ELR (cell line): ENCODE measurements around the gene PRKCA.

ENCODE experiments used
- DNase-seq: peaks from one replicate; pipeline ENCODE4 v3.0.0-alpha.2; 2015; ENCODE audit warnings: low read depth

Gene PRKCA

DNA sequence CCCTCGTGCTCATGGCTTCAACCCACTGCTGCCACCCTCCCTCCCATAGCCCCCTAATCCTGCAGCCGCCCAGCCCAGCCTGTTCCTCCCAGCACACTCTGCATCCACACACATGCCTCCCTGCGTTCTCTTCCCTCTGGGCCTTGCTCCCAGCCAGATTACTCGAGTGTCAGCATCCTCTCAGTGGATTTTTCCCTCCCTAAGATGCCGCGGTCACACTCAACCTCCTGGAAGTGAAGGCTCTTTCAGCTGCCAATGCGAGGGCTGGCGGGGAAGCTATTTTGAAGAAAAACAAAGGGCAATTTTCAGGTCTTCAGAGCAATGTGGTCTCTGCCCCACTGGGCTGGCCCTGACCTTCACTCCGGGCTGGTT is 509.3 kb downstream of the PRKCA start:
- no peak for DNase-seq

DNA sequence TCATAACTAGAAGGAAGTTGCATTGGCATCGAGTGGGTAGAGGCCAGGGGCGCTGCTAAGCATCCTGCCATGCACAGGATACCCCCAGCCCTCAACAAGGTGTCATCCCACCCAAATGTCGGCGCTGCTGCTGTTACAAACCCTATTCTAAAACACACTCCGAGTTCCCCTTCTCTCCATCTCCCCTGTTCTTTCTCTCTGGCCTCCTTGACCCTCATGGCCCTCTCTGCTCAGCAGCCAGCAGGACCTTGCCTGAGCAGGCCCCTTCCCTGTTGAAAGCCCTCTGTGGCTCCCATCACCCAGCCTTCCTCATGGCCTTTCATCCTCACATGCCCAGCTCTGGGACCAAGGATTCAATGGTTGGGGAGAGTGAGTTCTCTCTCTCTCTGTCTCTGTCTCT is 510.2 kb downstream of the PRKCA start:
- DNase-seq, result no peak

DNA sequence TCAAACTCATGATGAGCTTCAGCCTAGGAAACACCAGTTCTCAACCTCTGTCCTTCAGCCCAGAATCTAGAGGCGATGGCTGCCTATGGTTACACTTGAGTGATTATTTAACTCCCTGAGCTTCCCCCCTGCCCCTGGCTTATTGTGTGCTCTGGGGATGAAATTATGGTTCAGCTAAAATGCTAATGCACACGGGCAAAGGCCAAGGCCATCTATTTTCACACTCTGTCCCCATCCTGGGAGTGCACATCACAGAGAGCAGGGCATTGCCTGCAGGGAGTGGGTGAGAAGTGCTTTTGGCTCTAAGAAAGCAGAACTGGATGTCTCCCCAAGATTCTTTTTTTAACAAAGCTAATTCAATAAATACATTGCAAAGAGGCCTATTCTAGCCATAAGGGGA is 510.9 kb downstream of the PRKCA start:
- DNase-seq, result no peak

DNA sequence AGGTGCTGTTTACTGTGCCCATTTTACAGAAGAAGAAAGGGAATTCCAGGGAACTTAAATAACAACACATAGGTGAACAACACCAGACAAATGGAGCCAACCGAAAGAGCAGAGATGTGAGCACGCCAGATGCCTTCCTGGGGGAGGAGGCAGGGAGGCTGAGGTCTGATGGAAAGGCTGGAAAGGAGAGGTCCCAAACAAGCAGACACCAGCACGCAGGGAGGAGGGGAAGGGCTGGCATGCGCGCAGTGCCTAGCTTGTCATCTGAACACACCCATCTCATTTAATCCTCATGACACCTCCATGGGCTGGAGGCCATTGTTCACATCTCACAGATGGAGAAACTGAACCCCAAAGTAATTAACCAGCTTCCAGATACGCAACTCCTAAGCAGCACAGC is 511.6 kb downstream of the PRKCA start:
- no peak for DNase-seq

DNA sequence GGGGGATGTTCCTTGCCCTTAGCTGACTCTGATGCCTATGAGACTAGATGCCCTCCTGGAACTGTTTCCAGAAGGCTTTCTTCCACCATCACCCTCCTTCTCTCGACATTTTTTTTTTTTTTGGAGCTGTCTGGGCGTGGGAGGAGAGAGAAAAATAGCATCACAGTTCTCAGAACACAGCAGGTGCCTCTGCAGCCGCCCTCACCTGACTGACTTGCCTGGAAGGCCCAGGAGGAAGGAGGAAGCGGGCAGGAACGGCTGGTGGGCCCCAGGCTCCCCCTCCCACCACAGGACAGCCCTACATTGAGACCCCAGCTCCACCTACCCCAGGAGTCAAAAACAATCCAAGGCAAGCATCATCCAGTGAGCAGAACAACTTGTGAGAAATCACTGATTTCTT is 512.2 kb downstream of the PRKCA start:
- no peak for DNase-seq

DNA sequence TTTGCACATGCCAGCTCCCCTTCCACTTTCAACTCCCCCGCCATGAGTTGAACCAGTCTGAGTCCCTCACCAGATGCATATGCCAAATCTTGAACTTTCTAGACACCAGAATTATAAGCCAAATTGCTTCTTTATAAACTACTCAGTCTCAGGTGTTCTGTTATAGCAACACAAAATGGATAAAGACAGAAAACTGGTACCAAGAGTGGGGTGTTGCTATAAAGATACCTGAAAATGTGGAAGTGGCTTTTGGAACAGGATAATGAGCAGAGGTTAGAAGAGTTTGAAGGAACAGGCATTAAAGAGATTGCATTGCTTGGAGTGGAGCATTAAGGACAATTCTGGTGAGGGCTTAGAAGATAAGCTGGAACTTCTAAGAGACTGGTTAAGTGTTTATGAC is 515.3 kb downstream of the PRKCA start:
- no peak for DNase-seq

DNA sequence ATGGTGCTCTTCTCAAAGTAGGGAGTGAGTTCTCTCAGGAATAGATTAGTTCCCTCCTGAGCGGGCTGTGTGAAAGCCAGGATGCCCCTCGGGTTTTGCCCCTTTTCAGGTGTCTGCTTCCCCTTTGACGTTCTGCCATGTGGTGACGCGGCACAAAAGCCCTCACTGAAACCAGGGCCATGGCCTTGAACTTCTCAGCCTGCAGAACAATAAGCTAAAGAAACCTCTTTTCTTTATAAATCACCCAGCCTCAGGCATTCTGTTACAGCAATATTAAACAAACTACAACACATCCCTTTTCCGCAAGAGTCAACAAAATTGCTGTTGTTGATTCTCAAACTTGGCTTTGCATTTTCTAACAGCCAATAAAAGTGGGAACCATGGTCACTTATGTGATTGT is 517.1 kb downstream of the PRKCA start:
- DNase-seq, result no peak

DNA sequence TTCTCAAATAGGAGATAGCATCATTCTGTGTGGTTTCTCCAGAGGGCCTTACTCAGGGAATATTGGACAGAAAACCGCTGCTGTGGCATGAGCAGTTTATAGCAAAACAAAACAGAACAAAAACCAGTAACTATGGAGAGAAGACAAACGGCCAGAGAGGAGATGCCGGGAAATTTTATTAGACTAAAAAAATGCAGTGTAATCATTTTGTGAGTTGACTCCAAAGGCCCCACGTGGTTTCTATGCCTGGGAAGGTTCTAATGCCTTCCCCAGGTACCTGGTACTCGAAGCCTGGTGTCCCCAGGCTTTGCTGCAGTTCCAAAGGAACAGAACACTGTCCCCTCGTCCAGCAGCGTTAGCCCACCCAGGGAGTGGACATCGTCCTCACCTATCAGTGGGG is 519.6 kb downstream of the PRKCA start:
- no peak for DNase-seq

DNA sequence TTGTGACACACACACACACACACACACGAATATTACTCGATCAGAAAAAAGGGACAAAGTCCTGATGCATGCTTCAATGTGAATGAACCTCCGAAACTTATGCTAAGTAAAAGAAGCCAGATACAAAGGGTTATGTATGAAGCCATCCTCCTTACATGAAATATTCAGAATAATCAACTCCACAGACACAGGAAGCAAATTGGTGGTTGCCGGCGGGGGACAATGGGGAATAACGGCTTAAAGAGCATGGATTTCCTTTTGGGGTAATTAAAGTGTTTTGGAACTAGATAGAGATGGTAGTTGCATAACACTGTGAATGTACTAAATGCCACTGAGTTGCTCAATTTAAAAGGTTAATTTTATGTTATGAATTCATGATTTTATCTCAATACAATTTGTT is 524.4 kb downstream of the PRKCA start:
- no peak for DNase-seq

DNA sequence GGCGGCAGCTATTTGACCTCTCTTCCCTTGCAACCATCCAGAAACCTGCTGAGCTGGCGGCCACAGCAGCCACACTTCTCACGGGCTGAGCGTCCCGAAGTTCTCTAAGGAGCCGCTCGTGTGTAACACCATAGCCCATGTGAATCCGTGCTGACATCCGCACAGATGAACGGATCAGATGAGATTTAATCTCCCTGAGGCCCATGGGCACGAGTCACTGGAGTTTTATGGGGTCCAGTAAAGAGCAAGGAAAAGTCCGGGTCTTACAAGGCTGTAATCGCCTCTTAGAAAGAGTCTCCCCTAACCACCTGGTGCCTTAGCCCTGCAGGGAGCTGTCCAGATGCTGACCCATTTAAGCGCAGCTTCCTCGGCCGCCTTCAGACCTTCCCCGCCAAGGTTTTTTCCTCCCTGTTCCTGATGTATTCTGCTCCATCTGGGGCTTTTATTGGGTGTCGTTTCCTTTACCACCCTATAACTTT is 527.0 kb downstream of the PRKCA start:
- DNase-seq, result peak; percentile 70

DNA sequence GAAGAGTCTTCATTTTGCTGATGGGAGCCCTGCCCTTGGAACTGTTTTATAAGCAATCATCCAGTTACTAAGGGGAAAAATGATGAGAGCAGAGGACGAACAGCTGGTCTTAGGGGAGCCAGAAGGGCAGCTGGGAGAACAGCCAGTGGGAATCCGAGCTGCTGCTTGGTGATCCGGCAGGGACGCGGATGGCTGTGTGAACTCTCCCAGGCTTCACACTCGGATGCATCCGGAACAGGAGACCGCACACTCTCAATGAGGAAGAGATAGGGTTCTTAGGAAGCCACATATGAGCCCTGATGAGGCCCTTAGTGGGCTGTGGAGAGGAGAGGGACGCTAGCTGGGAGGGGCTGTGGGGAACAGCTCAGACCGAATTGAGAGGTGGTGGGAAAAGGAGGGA is 527.5 kb downstream of the PRKCA start:
- no peak for DNase-seq

DNA sequence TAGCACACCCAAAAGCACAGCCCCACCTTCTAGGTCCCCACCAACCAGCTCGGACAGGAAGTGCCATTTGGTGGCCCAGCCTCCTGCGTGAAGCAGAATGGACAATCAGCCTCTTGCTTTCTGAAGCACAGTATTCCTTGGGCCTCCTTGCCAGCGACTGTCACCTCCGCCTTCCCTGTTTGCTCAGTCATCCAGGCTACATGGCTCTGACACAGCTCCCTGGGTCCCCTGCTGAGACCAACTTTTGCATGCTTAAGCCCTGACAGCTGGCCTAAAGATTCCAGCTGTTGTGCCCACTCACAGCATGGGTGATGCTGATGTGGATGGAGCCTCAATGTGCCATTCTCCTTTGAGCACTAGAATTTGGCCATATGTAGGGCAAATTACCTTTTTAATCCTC is 528.0 kb downstream of the PRKCA start:
- no peak for DNase-seq

DNA sequence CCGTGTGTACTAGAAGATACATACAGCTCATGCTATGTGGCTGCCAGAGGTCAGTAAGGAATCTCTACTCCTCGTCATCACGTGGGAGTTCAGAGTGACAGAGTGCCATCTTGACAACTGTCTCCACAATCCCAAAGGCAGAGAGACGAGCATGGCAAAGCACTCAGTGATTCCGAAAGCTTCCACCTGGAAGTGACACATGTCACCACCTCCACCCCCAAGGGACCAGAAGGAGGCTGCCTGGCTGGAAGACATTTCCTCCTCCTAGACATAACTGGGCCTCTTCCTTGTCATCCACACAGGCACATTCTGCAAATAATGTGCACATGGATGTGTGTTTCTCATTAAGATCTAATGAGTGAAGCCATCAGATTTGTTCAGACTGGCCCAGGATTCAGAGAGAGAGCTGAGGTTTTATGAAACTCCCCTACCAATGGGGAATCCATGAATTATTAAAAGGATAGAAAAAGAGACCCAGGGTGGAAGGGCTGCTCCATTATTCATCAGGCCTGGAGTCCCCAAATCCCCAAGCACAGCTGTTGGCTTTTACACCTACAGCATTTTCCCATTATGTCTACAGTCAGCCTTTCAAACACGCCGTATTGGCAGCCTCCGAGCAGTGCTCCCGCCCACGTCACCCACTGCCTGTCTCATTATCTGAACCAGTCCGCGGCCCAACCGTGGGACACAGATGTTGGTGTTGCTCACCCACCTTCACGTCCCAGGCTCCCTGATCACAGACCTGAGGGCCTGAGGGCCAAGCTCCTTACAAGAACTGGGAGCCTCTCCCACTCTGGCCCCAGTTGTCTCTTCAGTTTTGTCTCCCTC is 529.2 kb downstream of the PRKCA start:
- DNase-seq, result no peak

DNA sequence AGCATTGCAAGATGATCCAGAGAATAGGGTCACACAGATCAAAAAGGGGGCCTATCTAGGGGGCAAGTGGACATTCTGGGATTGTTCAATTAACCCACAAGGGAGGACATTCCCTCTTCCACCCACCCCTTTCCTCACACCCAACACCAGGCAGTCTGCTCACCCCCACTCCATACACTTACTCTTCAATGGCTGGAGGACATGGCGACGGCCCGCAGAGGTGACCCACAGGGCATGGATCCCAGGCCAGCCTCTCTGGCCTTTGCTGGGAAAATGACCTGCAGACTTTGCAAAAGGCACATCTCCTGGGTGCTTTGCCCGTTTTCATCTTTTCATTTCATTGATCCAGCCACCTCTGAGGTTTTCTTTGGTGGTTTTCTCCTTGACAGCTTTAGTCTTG is 530.8 kb downstream of the PRKCA start:
- no peak for DNase-seq

DNA sequence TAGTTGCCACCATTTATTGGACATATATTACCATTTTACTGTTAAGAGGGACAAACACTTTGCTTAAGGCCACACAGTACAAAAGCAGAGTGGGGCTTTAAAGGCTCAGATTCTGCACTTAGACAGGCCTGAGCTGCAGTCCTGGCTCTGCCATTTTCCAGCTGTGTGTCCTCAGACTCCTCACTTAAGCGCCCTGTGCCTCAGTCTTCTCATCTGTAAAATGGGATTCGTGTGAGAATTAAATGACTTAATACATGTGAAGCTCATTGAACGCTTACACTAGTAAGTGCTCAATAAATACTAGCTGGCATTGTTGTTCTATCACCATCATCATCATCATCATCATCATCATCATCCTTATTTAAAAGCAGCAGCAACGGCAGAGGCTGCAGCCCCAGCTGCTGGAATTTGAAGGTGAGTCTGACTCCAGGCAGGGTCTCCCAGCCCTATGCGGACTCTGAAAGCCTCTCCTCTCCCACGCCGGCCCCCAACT is 532.1 kb downstream of the PRKCA start:
- DNase-seq, result no peak

DNA sequence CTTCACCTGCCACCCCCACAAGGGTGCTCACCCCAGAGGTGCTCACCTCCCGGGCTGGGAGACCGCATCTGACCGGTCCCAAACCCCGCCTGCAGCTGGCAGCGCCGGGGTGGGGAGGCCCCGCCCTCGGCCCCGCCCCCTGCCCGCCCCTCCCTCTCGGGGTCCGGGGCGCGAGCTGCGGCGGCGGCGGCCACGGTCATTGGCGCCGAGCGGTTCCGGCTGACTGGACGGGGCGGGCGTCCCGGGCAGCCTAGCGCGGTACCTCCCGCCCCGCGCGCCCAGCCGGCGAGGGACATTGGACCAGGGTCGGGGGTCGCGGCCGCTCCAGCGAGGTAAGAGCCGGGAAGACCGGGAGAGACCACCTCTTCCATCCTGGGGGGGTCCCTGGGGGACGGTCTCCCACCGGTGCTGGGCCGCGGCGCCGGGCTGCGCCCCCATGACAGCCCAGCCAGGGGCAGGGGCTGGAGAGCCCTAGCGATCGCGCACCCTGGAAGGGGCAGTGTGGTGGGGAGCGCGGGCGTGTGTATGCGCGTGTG is 532.6 kb downstream of the PRKCA start, which contains the start of gene CACNG5:
TSS of gene CACNG5 (plus strand) at position 199 of the 536 bp plus-strand sequence. CDS start 42,216 bp downstream, outside the sequence.
- no peak for DNase-seq

DNA sequence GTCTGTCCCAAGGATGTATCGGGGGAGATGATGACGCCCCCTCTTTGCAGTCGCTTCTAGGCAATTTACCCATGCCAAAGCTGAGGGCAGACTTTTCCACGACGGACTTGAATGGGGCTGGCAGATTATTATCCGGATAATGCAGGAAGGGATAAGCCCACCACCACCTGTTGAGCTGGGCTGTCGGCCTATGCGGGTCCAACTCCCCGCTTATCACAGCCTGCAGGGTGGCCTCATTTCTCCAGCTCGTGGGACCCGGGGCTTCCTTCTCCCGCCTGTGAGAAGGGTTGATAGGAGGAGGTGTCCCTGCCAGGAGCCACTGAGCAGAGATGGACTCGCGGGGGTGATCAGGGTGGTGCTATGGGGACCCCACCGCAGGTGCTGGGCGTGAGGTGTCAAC is 533.1 kb downstream of the PRKCA start:
- no peak for DNase-seq

DNA sequence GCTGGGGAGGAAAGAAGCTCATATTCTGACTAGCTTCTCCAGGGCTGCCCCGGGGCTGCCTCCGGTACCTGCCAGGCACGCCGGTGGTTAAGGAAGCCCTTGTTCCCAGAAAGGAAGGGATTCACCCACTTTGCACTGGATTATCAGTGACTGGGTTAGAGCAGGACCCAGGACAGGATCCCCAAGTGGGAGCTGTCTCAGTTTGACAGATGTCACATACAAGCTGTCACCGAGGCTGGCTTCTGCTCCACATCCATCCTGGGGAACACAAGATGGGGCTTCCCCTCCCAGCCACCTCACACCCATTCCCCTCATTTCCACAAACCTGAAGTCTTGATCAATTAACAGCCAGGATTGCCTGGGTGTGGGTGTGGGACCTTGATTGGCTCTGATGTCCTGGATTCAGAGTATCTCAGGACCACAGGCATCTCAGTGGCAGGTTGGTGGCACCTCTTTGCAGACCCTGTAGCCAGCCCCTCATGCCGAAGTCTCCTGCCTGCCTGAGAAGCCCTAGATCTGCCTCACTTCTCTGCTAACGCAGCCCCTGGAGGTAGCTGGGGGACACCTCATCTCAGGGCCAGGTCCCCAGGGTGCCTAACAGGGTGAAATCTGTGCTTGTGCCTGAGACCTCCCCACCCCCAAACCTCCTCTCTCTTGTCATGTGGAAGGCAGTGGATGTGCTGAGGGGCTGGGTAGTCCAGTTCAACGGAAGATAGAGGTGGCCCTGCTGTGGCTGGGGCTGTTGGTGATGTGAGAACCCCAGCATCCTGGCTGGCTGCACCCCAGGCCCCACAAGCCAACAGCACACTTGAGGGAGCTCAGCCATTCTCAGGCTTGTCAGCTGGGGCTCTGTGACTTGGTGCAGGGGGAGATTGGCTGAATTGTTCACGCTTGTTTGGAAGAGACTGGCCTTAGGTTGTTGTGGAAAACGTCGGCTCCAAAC is 533.9 kb downstream of the PRKCA start:
- DNase-seq, result no peak

DNA sequence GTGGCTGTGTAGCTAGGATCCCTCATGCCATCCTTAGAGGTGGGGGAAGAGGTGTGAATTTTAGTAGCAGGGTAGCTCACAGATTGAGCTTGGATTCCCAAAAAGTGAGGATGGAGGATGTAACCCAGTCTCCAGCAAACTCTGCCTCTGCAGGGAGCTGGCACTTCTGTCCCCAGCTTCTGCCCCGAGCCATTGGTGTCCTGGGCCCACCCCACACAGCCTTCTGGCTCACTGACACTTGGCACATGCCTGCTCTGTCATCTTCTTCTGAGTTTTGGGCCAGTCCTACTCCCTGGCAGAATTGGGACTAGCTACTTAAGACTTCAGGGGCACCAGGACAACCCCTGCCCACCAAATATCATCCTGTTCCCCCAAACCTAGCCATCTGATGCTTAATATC is 534.8 kb downstream of the PRKCA start:
- DNase-seq, result no peak

DNA sequence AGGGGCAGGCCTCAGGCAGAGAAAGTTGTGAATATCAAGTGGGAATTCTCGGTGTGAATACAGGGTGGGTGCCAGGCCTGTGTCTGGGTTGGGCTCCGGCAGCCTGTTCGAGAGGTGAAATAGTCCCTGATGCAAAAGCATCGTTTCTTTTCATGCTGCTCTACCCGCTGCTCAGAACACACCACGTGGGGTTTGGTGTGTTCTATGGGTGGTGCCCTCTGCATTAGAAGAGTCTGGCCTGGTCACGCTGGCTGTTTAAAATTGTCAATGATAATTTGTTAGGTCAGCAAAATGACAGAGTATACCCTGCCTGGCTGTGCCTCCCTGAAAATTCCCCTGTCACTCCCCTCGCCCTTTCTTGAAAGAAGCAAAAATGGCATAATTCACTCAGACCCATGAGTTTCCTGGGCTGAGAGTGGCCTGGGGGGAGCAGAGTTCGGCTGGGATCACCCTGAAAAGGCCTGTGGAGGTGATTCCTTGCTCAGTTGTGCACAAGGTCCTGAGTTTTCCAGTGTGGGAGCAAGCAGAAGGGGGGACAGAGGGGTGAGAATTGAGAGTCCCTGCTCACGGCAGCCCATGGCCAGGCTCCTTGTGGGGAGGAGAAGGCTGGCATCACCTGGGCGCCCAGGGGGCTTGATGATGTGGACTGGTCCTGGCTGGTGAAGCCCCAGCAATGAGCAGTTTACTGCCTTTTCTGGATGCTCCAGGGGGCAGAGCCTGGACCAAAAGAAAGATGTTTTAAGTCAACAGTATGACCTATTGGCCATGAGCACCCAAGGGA is 535.7 kb downstream of the PRKCA start:
- no peak for DNase-seq

DNA sequence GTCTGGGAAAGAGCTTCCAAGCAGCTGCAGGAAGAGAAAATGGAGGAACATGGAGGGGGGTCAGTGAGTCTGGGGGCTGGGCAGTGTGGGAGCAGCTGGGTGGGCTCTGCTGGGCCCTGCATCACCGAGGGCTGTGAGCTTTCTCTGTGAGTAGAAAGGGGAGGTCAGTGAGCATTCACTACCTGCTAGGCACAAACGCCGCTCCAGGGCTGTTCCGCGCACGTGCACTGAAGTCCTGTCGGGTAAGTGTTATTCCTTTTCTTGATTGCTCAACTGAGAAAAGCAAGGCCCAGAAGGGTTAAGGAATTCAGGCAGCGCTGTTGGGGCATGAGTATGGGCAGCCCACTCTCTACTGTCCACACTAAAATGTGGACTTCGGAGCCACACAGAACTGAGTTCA is 537.2 kb downstream of the PRKCA start:
- no peak for DNase-seq

DNA sequence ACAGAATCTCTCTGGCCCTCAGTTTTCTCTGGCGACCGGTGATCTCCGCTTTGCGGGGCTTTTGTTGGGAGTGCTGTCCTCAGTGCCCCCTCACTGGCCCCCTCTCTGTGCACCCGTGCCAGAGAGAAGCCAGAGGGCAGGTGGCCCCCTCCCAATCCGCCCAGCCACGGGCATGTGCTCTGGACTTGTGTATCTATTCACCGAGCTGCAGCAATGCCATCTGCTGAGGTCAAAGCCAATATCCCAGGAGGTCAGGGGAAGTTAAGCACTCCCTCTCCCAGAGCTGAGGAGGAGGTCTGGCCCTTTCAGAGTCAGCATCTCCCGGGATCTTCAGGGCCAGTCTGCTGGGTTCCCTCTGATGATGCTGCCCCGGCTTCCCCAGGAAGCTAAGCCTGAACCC is 537.6 kb downstream of the PRKCA start:
- no peak for DNase-seq
